ENCODE results near the gene KCNMA1. TPM values are rescaled to one million over a fixed set of nuclear protein-coding genes. Genes with fewer than 3 reads are reported as not detected.

The KCNMA1 gene
- total RNA-seq, 1 experiment from 2014 or later: 0.49 TPM

- peak overlapping the region; percentile 8 for H2AFZ ChIP-seq (ENCODE audit: low read depth, low read length, poor library complexity, severe bottlenecking)
- H3K9me3 ChIP-seq (ENCODE audit: control insufficient read depth in 1 of 2, insufficient read depth in 1 of 2, low read depth in 1 of 2, low read length in 2 of 2): no peaks in the 10 kb centered on the region
- DNase-seq (ENCODE audit: low read depth, low spot score) (no peak), ATAC-seq (no peak)
- no peaks in the 10 kb centered on the region for H4K20me1 ChIP-seq (ENCODE audit: insufficient read depth)
- H3K4me2 ChIP-seq (ENCODE audit: low read length): no peak overlapping the region
- H3K27me3 ChIP-seq (ENCODE audit: insufficient read depth, low read length): no peaks in the 10 kb centered on the region
- H3K9ac ChIP-seq (ENCODE audit: low read length): no peak overlapping the region
- ChIA-PET POLR2A (no interaction called here), RAD21 (ENCODE audit: low non-redundant PET in 1 of 2, low total read pairs in 2 of 2, uncharacterized antibody in 2 of 2, unreplicated experiment in 2 of 2) (interaction anchor here in 1 of 2 experiments (1.1 kb wide), 1 partner anchor 12 kb away, joined by 4 read pairs; no protein-coding TSS in a partner anchor), CTCF (no interaction called here)
- H3K4me1 ChIP-seq (ENCODE audit: control insufficient read depth in 1 of 2, insufficient read depth in 2 of 2, low read length in 2 of 2): peaks cover 6 to 17% of the 10 kb centered on the region in 2 experiments; a peak in 3 of 4 replicates
- H3K27ac ChIP-seq (ENCODE audit: low read depth, low read length): no peak overlapping the region
- no peak overlapping the region for H3K4me3 ChIP-seq (replicated peaks in 1 of 2; ENCODE audit: low read depth in 1 of 2, low read length in 2 of 2)
- H3K79me2 ChIP-seq (ENCODE audit: insufficient read depth, low read length): no peaks in the 10 kb centered on the region
- TF ChIP-seq POLR2AphosphoS5 (IDR thresholded peaks at IDR 0.05; ENCODE audit: low read depth, low read length): no peak
- no peak for TF ChIP-seq RAD21 (IDR thresholded peaks at IDR 0.05; ENCODE audit: low read depth)
- no peak for TF ChIP-seq EGR1 (IDR thresholded peaks at IDR 0.05; ENCODE audit: low read depth)
- TF ChIP-seq ELF1 (IDR thresholded peaks at IDR 0.05; ENCODE audit: borderline replicate concordance, low read depth): no peak
- no peak for TF ChIP-seq CBX3 (IDR thresholded peaks at IDR 0.05; ENCODE audit: low read depth)
- TF ChIP-seq REST (IDR thresholded peaks at IDR 0.05; ENCODE audit: low read depth): no peak
- TF ChIP-seq EZH2 (IDR thresholded peaks at IDR 0.05): no peak
- TF ChIP-seq ATF3 (IDR thresholded peaks at IDR 0.05): no peak
- no peak for TF ChIP-seq YY1 (IDR thresholded peaks at IDR 0.05; ENCODE audit: extremely low read depth, insufficient replicate concordance, low read depth, low read length)
- no peak for TF ChIP-seq SRF (IDR thresholded peaks at IDR 0.05; ENCODE audit: low read depth)
- no peak for TF ChIP-seq CTCF (IDR thresholded peaks at IDR 0.05 in 2 of 3, conservative IDR thresholded peaks at IDR 0.05 in 1 of 3; ENCODE audit: borderline replicate concordance in 1 of 3, insufficient read depth in 1 of 3, low read depth in 2 of 3, low read length in 2 of 3)
- TF ChIP-seq ZBTB33 (IDR thresholded peaks at IDR 0.05; ENCODE audit: extremely low read depth, insufficient replicate concordance, low read length): no peak
- TF ChIP-seq TCF7L2 (IDR thresholded peaks at IDR 0.05; ENCODE audit: borderline replicate concordance, extremely low read depth, insufficient read depth, insufficient read length): no peak
- TF ChIP-seq EZH2phosphoT487 (IDR thresholded peaks at IDR 0.05; ENCODE audit: borderline replicate concordance): no peak
- TF ChIP-seq ZFX (IDR thresholded peaks at IDR 0.05): no peak
- TF ChIP-seq POLR2A (IDR thresholded peaks at IDR 0.05; ENCODE audit: borderline replicate concordance, extremely low read depth, insufficient read depth, insufficient read length): no peak
- TF ChIP-seq SIN3A (IDR thresholded peaks at IDR 0.05; ENCODE audit: low read depth): no peak
- TF ChIP-seq MAX (IDR thresholded peaks at IDR 0.05): no peak
- no peak for TF ChIP-seq ZNF274 (IDR thresholded peaks at IDR 0.05; ENCODE audit: low read depth, low read length)
- no peaks in the 10 kb centered on the region for H3K36me3 ChIP-seq (ENCODE audit: control insufficient read depth in 1 of 2, insufficient read depth in 2 of 2, low read length in 2 of 2)
- no TSS peak for BruUV-seq (replicated peaks)
- intact Hi-C loops (cut with micrococcal nuclease): no loop called here
- no peaks in the 10 kb centered on the region for H3K9me2 ChIP-seq (ENCODE audit: insufficient read depth)
Measured at GRCh38 chr10:77404810-77405209, 232.8 kb downstream of the KCNMA1 start.

All from HCT116 (cell line).